CD14-positive monocyte (primary cell): Measurements from ENCODE around the gene KCNIP2. TPM values are rescaled to one million over a fixed set of nuclear protein-coding genes. Genes with fewer than 3 reads are reported as not detected.

ENCODE experiments used
- DNase-seq, 3 donors: peaks; one replicate each; pipeline ENCODE4 v3.0.0-alpha.2; 2011 to 2022
- H2AFZ ChIP-seq: 2 replicates; pipeline ENCODE4 v1.6.0; 2012; ENCODE audit warnings: mild to moderate bottlenecking, low read depth, low read length, inconsistent platforms; ENCODE audit not compliant: insufficient read depth, poor library complexity, severe bottlenecking
- H3K27ac ChIP-seq, 2 donors: 1 replicate in 1 of 2; 2 replicates in 1 of 2; pipeline ENCODE4 v1.5.1; 2012 to 2013; ENCODE audit warnings: low read length in 2 of 2, control low read depth in 1 of 2, inconsistent platforms in 1 of 2, low read depth in 1 of 2, mild to moderate bottlenecking in 1 of 2
- H3K27me3 ChIP-seq, 2 donors: one replicate each; pipeline versions ENCODE4 v1.6.0 to v1.6.1; 2011 to 2013; ENCODE audit warnings: low read length in 2 of 2; ENCODE audit not compliant: control insufficient read depth in 2 of 2, insufficient read depth in 2 of 2
- H3K36me3 ChIP-seq, 2 donors: replicated peaks in 1 of 2; 1 replicate in 1 of 2; 2 replicates in 1 of 2; pipeline versions ENCODE4 v1.5.1 to v1.6.1; 2012 to 2013; ENCODE audit warnings: low read length in 2 of 2, control low read depth in 1 of 2, inconsistent platforms in 1 of 2, mild to moderate bottlenecking in 1 of 2; ENCODE audit not compliant: insufficient read depth in 2 of 2, control insufficient read depth in 1 of 2
- H3K4me1 ChIP-seq, 2 donors: 1 replicate in 1 of 2; 2 replicates in 1 of 2; pipeline versions ENCODE4 v1.5.1 to v1.6.1; 2012 to 2013; ENCODE audit warnings: low read length in 2 of 2, control low read depth in 1 of 2, inconsistent platforms in 1 of 2, mild to moderate bottlenecking in 1 of 2, moderate library complexity in 1 of 2; ENCODE audit not compliant: insufficient read depth in 2 of 2, control insufficient read depth in 1 of 2
- H3K4me2 ChIP-seq: replicated peaks from 2 replicates; pipeline ENCODE3; 2012; ENCODE audit warnings: low read length, moderate library complexity, mild to moderate bottlenecking; ENCODE audit not compliant: poor library complexity, severe bottlenecking; ENCODE audit errors: extremely low read depth
- H3K4me3 ChIP-seq, 3 experiments: fragments of 200-600 bp in 1 of 3; sonication (generic) in 1 of 3; replicated peaks in 1 of 3; 1 replicate in 2 of 3; 2 replicates in 1 of 3; pipeline ENCODE4 v1.5.1; 2011 to 2013; ENCODE audit warnings: low read length in 3 of 3, mild to moderate bottlenecking in 3 of 3, control low read depth in 2 of 3, low read depth in 2 of 3, inconsistent platforms in 1 of 3, moderate library complexity in 1 of 3
- H3K79me2 ChIP-seq: 2 replicates; pipeline ENCODE4 v1.6.0; 2012; ENCODE audit warnings: mild to moderate bottlenecking, control low read depth, inconsistent platforms, low read length, moderate library complexity; ENCODE audit not compliant: insufficient read depth
- H3K9ac ChIP-seq: 2 replicates; pipeline ENCODE4 v1.6.0; 2017; ENCODE audit warnings: low read length, mild to moderate bottlenecking; ENCODE audit not compliant: insufficient read depth, poor library complexity, severe bottlenecking
- H3K9me3 ChIP-seq, 2 donors: replicated peaks in 1 of 2; 1 replicate in 1 of 2; 2 replicates in 1 of 2; pipeline versions ENCODE4 v1.5.1 to v1.6.1; 2012 to 2013; ENCODE audit warnings: low read length in 2 of 2, control low read depth in 1 of 2; ENCODE audit not compliant: control insufficient read depth in 1 of 2, insufficient read depth in 1 of 2
- H4K20me1 ChIP-seq: 2 replicates; pipeline ENCODE4 v1.6.0; 2012; ENCODE audit warnings: mild to moderate bottlenecking, low read length, control low read depth, moderate library complexity; ENCODE audit not compliant: insufficient read depth
- H3K27ac Mint-ChIP-seq, 7 donors: one replicate each; pipeline ENCODE4 v1.8.0; 2020; ENCODE audit warnings: mild to moderate bottlenecking in 7 of 7, mixed read lengths in 7 of 7, moderate library complexity in 6 of 7, inconsistent platforms in 2 of 7
- H3K27me3 Mint-ChIP-seq, 3 donors: one replicate each; pipeline ENCODE4 v1.8.0; 2021 to 2022; ENCODE audit warnings: low read depth in 3 of 3, mild to moderate bottlenecking in 3 of 3, mixed read lengths in 3 of 3, moderate library complexity in 3 of 3, inconsistent platforms in 1 of 3
- H3K36me3 Mint-ChIP-seq, 2 donors: one replicate each; pipeline ENCODE4 v1.8.0; 2020; ENCODE audit warnings: mixed read lengths in 2 of 2, inconsistent platforms in 1 of 2, mild to moderate bottlenecking in 1 of 2
- H3K4me1 Mint-ChIP-seq: one replicate; pipeline ENCODE4 v1.8.0; 2020; ENCODE audit warnings: mild to moderate bottlenecking, mixed read lengths
- H3K4me3 Mint-ChIP-seq, 2 donors: one replicate each; pipeline ENCODE4 v1.8.0; 2020; ENCODE audit warnings: mild to moderate bottlenecking in 2 of 2, mixed read lengths in 2 of 2, moderate library complexity in 1 of 2
- H3K9me3 Mint-ChIP-seq, 7 donors: one replicate each; pipeline ENCODE4 v1.8.0; 2020 to 2022; ENCODE audit warnings: mixed read lengths in 7 of 7, mild to moderate bottlenecking in 6 of 7, moderate library complexity in 6 of 7, inconsistent platforms in 2 of 7
- WGBS: methylation state at CpG from one replicate; pipeline ENCODE4 v1.1.5; 2013; ENCODE audit warnings: missing lambda C conversion rate; ENCODE audit not compliant: insufficient coverage; 5-methylcytosine and 5-hydroxymethylcytosine counted together
- intact Hi-C, 2 donors: fragments of 100-400 bp; cut with micrococcal nuclease; formaldehyde crosslinking; loops; one replicate each; pipeline versions ENCODE4 v1.15.0 to v1.15.1; 2023
- polyA plus RNA-seq, 3 donors: library from polyadenylated mRNA; depleted of rRNA in 1 of 3; unstranded in 2 of 3; stranded (reverse) in 1 of 3; fragments of 300-500 nt in 2 of 3; fragments of >200 nt in 1 of 3; fragmentation: Illumina TruSeq in 2 of 3; gene quantifications; 1 replicate in 2 of 3; 2 replicates in 1 of 3; pipeline ENCODE4 v1.2.3, GENCODE V29; 2012 to 2021
- TF ChIP-seq, protein P1 (sequence below): fragments of 200-600 bp; IDR thresholded peaks from one replicate; pipeline ENCODE4 v1.8.0; 2022; ENCODE audit warnings: antibody characterized with exemption, mild to moderate bottlenecking

Gene KCNIP2
- polyA plus RNA-seq, 3 donors: 0.48 to 2.1 TPM; not detected in 1

DNA sequence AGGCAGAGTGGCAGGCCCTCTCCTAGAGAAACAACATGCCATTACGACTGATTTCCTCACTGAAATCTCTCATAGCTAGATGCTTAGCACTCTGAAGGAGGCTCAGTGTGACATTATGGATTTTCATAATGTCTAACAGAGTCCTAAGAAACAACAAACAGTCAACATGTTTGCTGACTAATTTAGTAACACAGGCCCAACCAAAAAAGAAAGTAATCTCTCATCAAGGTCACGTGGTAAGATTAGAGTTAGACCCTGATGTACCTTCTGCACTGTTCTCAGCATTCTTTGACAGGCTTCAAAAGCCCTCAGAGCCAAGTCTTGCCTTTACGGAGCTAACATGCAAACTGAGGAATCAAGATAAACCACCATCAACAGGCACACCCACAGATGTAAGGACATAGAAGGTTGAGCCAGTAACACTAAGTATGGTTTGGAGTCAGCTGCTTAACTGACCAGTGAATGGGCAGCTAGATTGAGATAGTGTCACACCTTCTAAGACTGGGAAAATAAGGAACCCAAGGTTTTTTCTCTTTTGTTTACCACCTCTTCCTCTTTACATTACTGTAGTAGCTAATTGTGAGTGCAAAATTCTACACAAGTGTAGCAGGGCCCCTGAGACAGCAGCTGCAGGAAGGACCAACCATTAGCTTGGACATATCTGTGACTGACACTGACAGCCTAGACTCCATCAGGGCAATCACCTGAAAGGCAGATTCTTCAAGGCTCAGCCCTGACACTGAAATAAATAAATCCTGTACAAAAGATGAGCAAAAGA, 15.3 kb upstream of the KCNIP2 start:
- intact Hi-C loops: no loop called here
- H2AFZ ChIP-seq: no peak overlapping the region
- Mint-ChIP-seq H3K27ac (peak overlapping the region in 3 of 7 donors; percentile 15 to 85 (median 16)), H3K9me3 (peaks cover 5 to 12% (median 9%) of the 10 kb centered on the region in 7 donors), H3K36me3 (peaks cover 28 to 40% of the 10 kb centered on the region in 2 donors), H3K4me1 (peaks cover 2% of the 10 kb centered on the region), H3K4me3 (no peak overlapping the region), H3K27me3 (peaks cover 0 to 2% (median 0%) of the 10 kb centered on the region in 3 donors)
- no peak for DNase-seq
- H3K4me1 ChIP-seq: no peaks in the 10 kb centered on the region
- H3K79me2 ChIP-seq: no peaks in the 10 kb centered on the region
- no peak overlapping the region for H3K4me3 ChIP-seq
- no peak overlapping the region for H3K4me2 ChIP-seq
- H3K9me3 ChIP-seq: no peaks in the 10 kb centered on the region
- TF ChIP-seq, protein P1, sequence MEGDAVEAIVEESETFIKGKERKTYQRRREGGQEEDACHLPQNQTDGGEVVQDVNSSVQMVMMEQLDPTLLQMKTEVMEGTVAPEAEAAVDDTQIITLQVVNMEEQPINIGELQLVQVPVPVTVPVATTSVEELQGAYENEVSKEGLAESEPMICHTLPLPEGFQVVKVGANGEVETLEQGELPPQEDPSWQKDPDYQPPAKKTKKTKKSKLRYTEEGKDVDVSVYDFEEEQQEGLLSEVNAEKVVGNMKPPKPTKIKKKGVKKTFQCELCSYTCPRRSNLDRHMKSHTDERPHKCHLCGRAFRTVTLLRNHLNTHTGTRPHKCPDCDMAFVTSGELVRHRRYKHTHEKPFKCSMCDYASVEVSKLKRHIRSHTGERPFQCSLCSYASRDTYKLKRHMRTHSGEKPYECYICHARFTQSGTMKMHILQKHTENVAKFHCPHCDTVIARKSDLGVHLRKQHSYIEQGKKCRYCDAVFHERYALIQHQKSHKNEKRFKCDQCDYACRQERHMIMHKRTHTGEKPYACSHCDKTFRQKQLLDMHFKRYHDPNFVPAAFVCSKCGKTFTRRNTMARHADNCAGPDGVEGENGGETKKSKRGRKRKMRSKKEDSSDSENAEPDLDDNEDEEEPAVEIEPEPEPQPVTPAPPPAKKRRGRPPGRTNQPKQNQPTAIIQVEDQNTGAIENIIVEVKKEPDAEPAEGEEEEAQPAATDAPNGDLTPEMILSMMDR: no peak
- no peak overlapping the region for H3K9ac ChIP-seq
- peaks cover 6 to 30% of the 10 kb centered on the region in 2 donors for H3K36me3 ChIP-seq
- H3K27ac ChIP-seq: no peak overlapping the region
- H3K27me3 ChIP-seq: no peaks in the 10 kb centered on the region
- peaks cover 40% of the 10 kb centered on the region for H4K20me1 ChIP-seq
- no CpG with 5 or more reads among the region's 3 CpGs for WGBS

GRCh38 chr10:101857802-101858476, 14.3 kb upstream of the KCNIP2 start:
- H3K36me3 Mint-ChIP-seq: peaks cover 30 to 42% of the 10 kb centered on the region in 2 donors
- Histone ChIP-seq H3K27me3 (no peaks in the 10 kb centered on the region), H3K79me2 (no peaks in the 10 kb centered on the region), H2AFZ (no peak overlapping the region), H3K27ac (no peak overlapping the region), H3K4me2 (no peak overlapping the region), H3K36me3 (peaks cover 6 to 37% of the 10 kb centered on the region in 2 donors), H3K4me3 (no peak overlapping the region), H4K20me1 (peaks cover 41% of the 10 kb centered on the region), H3K9me3 (no peaks in the 10 kb centered on the region), H3K4me1 (no peaks in the 10 kb centered on the region), H3K9ac (no peak overlapping the region)
- peaks cover 0 to 2% (median 0%) of the 10 kb centered on the region in 3 donors for H3K27me3 Mint-ChIP-seq
- peaks cover 5 to 13% (median 9%) of the 10 kb centered on the region in 7 donors for H3K9me3 Mint-ChIP-seq
- H3K27ac Mint-ChIP-seq: peak overlapping the region in 2 of 7 donors; percentile 12 to 42
- WGBS: no CpG with 5 or more reads among the region's 1 CpG
- TF ChIP-seq, protein P1: no peak
- H3K4me3 Mint-ChIP-seq: no peak overlapping the region
- intact Hi-C loops: no loop called here
- peaks cover 2% of the 10 kb centered on the region for H3K4me1 Mint-ChIP-seq
- DNase-seq: no peak
